ENCODE results near the gene CNBD2.
A peak's percentile ranks its signal among the peaks of the same experiment; 100 is the strongest.

CNBD2 gene

GRCh38 chr20:36031806-36032205, 63.4 kb downstream of the CNBD2 start:
- Histone ChIP-seq H3K27ac (ENCODE audit: insufficient read depth in 1 of 2, low read depth in 1 of 2, low read length in 2 of 2, poor library complexity in 1 of 2, severe bottlenecking in 2 of 2) (no peak overlapping the region), H3K27me3 (replicated peaks in 2 of 5; ENCODE audit: control insufficient read depth in 4 of 5, insufficient read depth in 5 of 5, low read length in 4 of 5) (peaks cover 0 to 3% (median 0%) of the 10 kb centered on the region in 5 experiments), H3K4me3 (ENCODE audit: control insufficient read depth in 1 of 7, extremely low read depth in 1 of 7, insufficient read depth in 4 of 7, low read depth in 2 of 7, low read length in 6 of 7) (no peak overlapping the region), H3K36me3 (ENCODE audit: control insufficient read depth in 4 of 4, insufficient read depth in 4 of 4, low read length in 3 of 4) (no peaks in the 10 kb centered on the region), H3K4me1 (ENCODE audit: control extremely low read depth in 1 of 4, control insufficient read depth in 4 of 4, insufficient read depth in 4 of 4, low read length in 3 of 4) (peaks cover 0 to 16% (median 11%) of the 10 kb centered on the region in 4 experiments), H3K9me3 (ENCODE audit: control extremely low read depth in 1 of 5, control insufficient read depth in 4 of 5, insufficient read depth in 2 of 5, low read depth in 1 of 5, low read length in 4 of 5) (no peaks in the 10 kb centered on the region)
- ChIA-PET POLR2A (no interaction called here), CTCF (interaction anchor here (0.6 to 1.2 kb wide), 2 partner anchors 13 to 104 kb away, joined by 4 read pairs; no protein-coding TSS in a partner anchor)
- no peak for DNase-seq
- WGBS (ENCODE audit: insufficient coverage), result 93% methylated on average over 2 of the region's 3 CpGs

GRCh38 chr20:36034875-36035274, 66.5 kb downstream of the CNBD2 start:
- peaks cover 0 to 3% (median 0%) of the 10 kb centered on the region in 5 experiments for H3K27me3 ChIP-seq (replicated peaks in 2 of 5; ENCODE audit: control insufficient read depth in 4 of 5, insufficient read depth in 5 of 5, low read length in 4 of 5)
- H3K27ac ChIP-seq (ENCODE audit: insufficient read depth in 1 of 2, low read depth in 1 of 2, low read length in 2 of 2, poor library complexity in 1 of 2, severe bottlenecking in 2 of 2), result no peak overlapping the region
- POLR2A ChIA-PET, result no interaction called here
- peaks cover 0 to 16% (median 11%) of the 10 kb centered on the region in 4 experiments for H3K4me1 ChIP-seq (ENCODE audit: control extremely low read depth in 1 of 4, control insufficient read depth in 4 of 4, insufficient read depth in 4 of 4, low read length in 3 of 4)
- CTCF ChIA-PET, result interaction anchor here (0.7 kb wide), 1 partner anchor 32 kb away, joined by 3 read pairs; no protein-coding TSS in a partner anchor
- 100% methylated on average over 3 of the region's 4 CpGs for WGBS (ENCODE audit: insufficient coverage)
- no peaks in the 10 kb centered on the region for H3K36me3 ChIP-seq (ENCODE audit: control insufficient read depth in 4 of 4, insufficient read depth in 4 of 4, low read length in 3 of 4)
- no peak overlapping the region for H3K4me3 ChIP-seq (ENCODE audit: control insufficient read depth in 1 of 7, extremely low read depth in 1 of 7, insufficient read depth in 4 of 7, low read depth in 2 of 7, low read length in 6 of 7)
- no peak for DNase-seq
- H3K9me3 ChIP-seq (ENCODE audit: control extremely low read depth in 1 of 5, control insufficient read depth in 4 of 5, insufficient read depth in 2 of 5, low read depth in 1 of 5, low read length in 4 of 5), result no peaks in the 10 kb centered on the region

- Histone ChIP-seq H3K36me3 (ENCODE audit: control insufficient read depth in 4 of 4, insufficient read depth in 4 of 4, low read length in 3 of 4) (no peaks in the 10 kb centered on the region), H3K9me3 (ENCODE audit: control extremely low read depth in 1 of 5, control insufficient read depth in 4 of 5, insufficient read depth in 2 of 5, low read depth in 1 of 5, low read length in 4 of 5) (no peaks in the 10 kb centered on the region), H3K27ac (ENCODE audit: insufficient read depth in 1 of 2, low read depth in 1 of 2, low read length in 2 of 2, poor library complexity in 1 of 2, severe bottlenecking in 2 of 2) (no peak overlapping the region), H3K27me3 (replicated peaks in 2 of 5; ENCODE audit: control insufficient read depth in 4 of 5, insufficient read depth in 5 of 5, low read length in 4 of 5) (peaks cover 0 to under 1% (median 0%) of the 10 kb centered on the region in 5 experiments), H3K4me1 (ENCODE audit: control extremely low read depth in 1 of 4, control insufficient read depth in 4 of 4, insufficient read depth in 4 of 4, low read length in 3 of 4) (peaks cover 0 to 16% (median 11%) of the 10 kb centered on the region in 4 experiments), H3K4me3 (ENCODE audit: control insufficient read depth in 1 of 7, extremely low read depth in 1 of 7, insufficient read depth in 4 of 7, low read depth in 2 of 7, low read length in 6 of 7) (peak overlapping the region in 1 of 7 experiments; percentile 13)
- WGBS (ENCODE audit: insufficient coverage), result 0% methylated on average over 1 of the region's 2 CpGs
- ChIA-PET POLR2A (no interaction called here), CTCF (interaction anchor here (0.6 kb wide), 1 partner anchor 53 kb away, joined by 3 read pairs; no protein-coding TSS in a partner anchor)
- peak in 2 of 3 donors; percentile 30 to 40 for DNase-seq
These were observed 67.4 kb downstream of the CNBD2 start for GRCh38 chr20:36035745-36036144.

GRCh38 chr20:36036688-36037087, 68.3 kb downstream of the CNBD2 start:
- POLR2A ChIA-PET, result no interaction called here
- no peak for DNase-seq

GRCh38 chr20:36040571-36040970, 72.2 kb downstream of the CNBD2 start:
- Histone ChIP-seq H3K27me3 (replicated peaks in 2 of 5; ENCODE audit: control insufficient read depth in 4 of 5, insufficient read depth in 5 of 5, low read length in 4 of 5) (no peaks in the 10 kb centered on the region), H3K36me3 (ENCODE audit: control insufficient read depth in 4 of 4, insufficient read depth in 4 of 4, low read length in 3 of 4) (peaks cover 0 to 4% (median 3%) of the 10 kb centered on the region in 4 experiments), H3K4me1 (ENCODE audit: control extremely low read depth in 1 of 4, control insufficient read depth in 4 of 4, insufficient read depth in 4 of 4, low read length in 3 of 4) (peaks cover 0 to 11% (median 8%) of the 10 kb centered on the region in 4 experiments), H3K27ac (ENCODE audit: insufficient read depth in 1 of 2, low read depth in 1 of 2, low read length in 2 of 2, poor library complexity in 1 of 2, severe bottlenecking in 2 of 2) (no peak overlapping the region), H3K9me3 (ENCODE audit: control extremely low read depth in 1 of 5, control insufficient read depth in 4 of 5, insufficient read depth in 2 of 5, low read depth in 1 of 5, low read length in 4 of 5) (no peaks in the 10 kb centered on the region), H3K4me3 (ENCODE audit: control insufficient read depth in 1 of 7, extremely low read depth in 1 of 7, insufficient read depth in 4 of 7, low read depth in 2 of 7, low read length in 6 of 7) (no peak overlapping the region)
- CTCF ChIA-PET, result interaction anchor here (0.8 to 1.4 kb wide), 2 partner anchors 31 to 48 kb away, joined by 3 read pairs; no protein-coding TSS in a partner anchor
- DNase-seq, result no peak
- WGBS (ENCODE audit: insufficient coverage), result no CpG with 5 or more reads among the region's 5 CpGs
- POLR2A ChIA-PET, result no interaction called here

More at GRCh38 chr20:36036688-36037087, 68.3 kb downstream of the CNBD2 start:
- H3K36me3 ChIP-seq (ENCODE audit: control insufficient read depth in 4 of 4, insufficient read depth in 4 of 4, low read length in 3 of 4), result no peaks in the 10 kb centered on the region
- no peaks in the 10 kb centered on the region for H3K9me3 ChIP-seq (ENCODE audit: control extremely low read depth in 1 of 5, control insufficient read depth in 4 of 5, insufficient read depth in 2 of 5, low read depth in 1 of 5, low read length in 4 of 5)
- WGBS (ENCODE audit: insufficient coverage), result 86% methylated on average over 1 of the region's 3 CpGs
- no peaks in the 10 kb centered on the region for H3K27me3 ChIP-seq (replicated peaks in 2 of 5; ENCODE audit: control insufficient read depth in 4 of 5, insufficient read depth in 5 of 5, low read length in 4 of 5)
- H3K27ac ChIP-seq (ENCODE audit: insufficient read depth in 1 of 2, low read depth in 1 of 2, low read length in 2 of 2, poor library complexity in 1 of 2, severe bottlenecking in 2 of 2), result no peak overlapping the region
- no peak overlapping the region for H3K4me3 ChIP-seq (ENCODE audit: control insufficient read depth in 1 of 7, extremely low read depth in 1 of 7, insufficient read depth in 4 of 7, low read depth in 2 of 7, low read length in 6 of 7)
- peaks cover 0 to 16% (median 11%) of the 10 kb centered on the region in 4 experiments for H3K4me1 ChIP-seq (ENCODE audit: control extremely low read depth in 1 of 4, control insufficient read depth in 4 of 4, insufficient read depth in 4 of 4, low read length in 3 of 4)
- CTCF ChIA-PET, result no interaction called here

- Histone ChIP-seq H3K27ac (ENCODE audit: insufficient read depth in 1 of 2, low read depth in 1 of 2, low read length in 2 of 2, poor library complexity in 1 of 2, severe bottlenecking in 2 of 2) (no peak overlapping the region), H3K36me3 (ENCODE audit: control insufficient read depth in 4 of 4, insufficient read depth in 4 of 4, low read length in 3 of 4) (peaks cover 0 to 6% (median 4%) of the 10 kb centered on the region in 4 experiments), H3K4me1 (ENCODE audit: control extremely low read depth in 1 of 4, control insufficient read depth in 4 of 4, insufficient read depth in 4 of 4, low read length in 3 of 4) (peaks cover 0 to 3% (median 0%) of the 10 kb centered on the region in 4 experiments), H3K9me3 (ENCODE audit: control extremely low read depth in 1 of 5, control insufficient read depth in 4 of 5, insufficient read depth in 2 of 5, low read depth in 1 of 5, low read length in 4 of 5) (no peaks in the 10 kb centered on the region), H3K4me3 (ENCODE audit: control insufficient read depth in 1 of 7, extremely low read depth in 1 of 7, insufficient read depth in 4 of 7, low read depth in 2 of 7, low read length in 6 of 7) (no peak overlapping the region), H3K27me3 (replicated peaks in 2 of 5; ENCODE audit: control insufficient read depth in 4 of 5, insufficient read depth in 5 of 5, low read length in 4 of 5) (no peaks in the 10 kb centered on the region)
- peak in 1 of 3 donors; percentile 20 for DNase-seq
- POLR2A ChIA-PET, result interaction anchor here (0.7 kb wide), 1 partner anchor 9 kb away, joined by 3 read pairs; no protein-coding TSS in a partner anchor
- 96% methylated on average over 3 of the region's 3 CpGs for WGBS (ENCODE audit: insufficient coverage)
- CTCF ChIA-PET, result no interaction called here
These were observed 75.1 kb downstream of the CNBD2 start for GRCh38 chr20:36043441-36043840.

GRCh38 chr20:36043892-36044515, 75.6 kb downstream of the CNBD2 start:
- no peak overlapping the region for H3K4me3 ChIP-seq (ENCODE audit: control insufficient read depth in 1 of 7, extremely low read depth in 1 of 7, insufficient read depth in 4 of 7, low read depth in 2 of 7, low read length in 6 of 7)
- no peaks in the 10 kb centered on the region for H3K27me3 ChIP-seq (replicated peaks in 2 of 5; ENCODE audit: control insufficient read depth in 4 of 5, insufficient read depth in 5 of 5, low read length in 4 of 5)
- ChIA-PET CTCF (no interaction called here), POLR2A (interaction anchor here (0.7 kb wide), 1 partner anchor 9 kb away, joined by 3 read pairs; no protein-coding TSS in a partner anchor)
- DNase-seq, result no peak
- H3K27ac ChIP-seq (ENCODE audit: insufficient read depth in 1 of 2, low read depth in 1 of 2, low read length in 2 of 2, poor library complexity in 1 of 2, severe bottlenecking in 2 of 2), result no peak overlapping the region
- H3K4me1 ChIP-seq (ENCODE audit: control extremely low read depth in 1 of 4, control insufficient read depth in 4 of 4, insufficient read depth in 4 of 4, low read length in 3 of 4), result peaks cover 0 to 8% (median 2%) of the 10 kb centered on the region in 4 experiments
- 98% methylated on average over 9 of the region's 10 CpGs for WGBS (ENCODE audit: insufficient coverage)
- H3K36me3 ChIP-seq (ENCODE audit: control insufficient read depth in 4 of 4, insufficient read depth in 4 of 4, low read length in 3 of 4), result peaks cover 0 to 6% (median 4%) of the 10 kb centered on the region in 4 experiments
- no peaks in the 10 kb centered on the region for H3K9me3 ChIP-seq (ENCODE audit: control extremely low read depth in 1 of 5, control insufficient read depth in 4 of 5, insufficient read depth in 2 of 5, low read depth in 1 of 5, low read length in 4 of 5)
